GM12891 (cell line): Measurements from ENCODE around the gene ANKS3.
"Not testable (repeated sequence)": the region's sequence is repeated elsewhere in the genome, so short reads cannot be mapped to it uniquely, and the experiment has no call there.

Experiments used
- DNase-seq: peaks from one replicate; pipeline ENCODE4 v3.0.0; 2011; ENCODE audit warnings: low spot score; ENCODE audit not compliant: insufficient read length
- FAIRE-seq: peaks from 2 replicates; lab custom pipeline; 2011; peaks lifted over from hg19 to GRCh38; lab: Jason Lieb, UNC
- PAX5 ChIP-seq: IDR thresholded peaks from 2 replicates; pipeline ENCODE4 v1.6.1; 2011; ENCODE audit warnings: low read length, moderate library complexity, mild to moderate bottlenecking; ENCODE audit not compliant: insufficient read depth, severe bottlenecking
- POLR2A ChIP-seq: IDR thresholded peaks from 2 replicates; pipeline ENCODE4 v1.6.1; 2011; ENCODE audit warnings: low read depth, low read length, control low read depth
- POLR2AphosphoS5 ChIP-seq: IDR thresholded peaks from 2 replicates; pipeline ENCODE4 v1.6.1; 2011; ENCODE audit warnings: low read depth, low read length, control low read depth
- POU2F2 ChIP-seq: IDR thresholded peaks from 2 replicates; pipeline ENCODE4 v1.6.1; 2011; ENCODE audit warnings: low read depth, mild to moderate bottlenecking, control low read depth, low read length, moderate library complexity
- SPI1 ChIP-seq: IDR thresholded peaks from 2 replicates; pipeline ENCODE4 v1.6.1; 2011; ENCODE audit warnings: low read depth, low read length, control low read depth
- TAF1 ChIP-seq: IDR thresholded peaks from 2 replicates; pipeline ENCODE4 v1.6.1; 2011; ENCODE audit warnings: low read depth, low read length, control low read depth

ANKS3 gene

GRCh38 chr16:4746215-4746614 is 12.1 kb upstream of the ANKS3 start:
- FAIRE-seq (peak; percentile 41), DNase-seq (no peak)
- TF ChIP-seq POU2F2 (no peak), POLR2AphosphoS5 (no peak), SPI1 (no peak), PAX5 (no peak), POLR2A (no peak), TAF1 (no peak)

DNA sequence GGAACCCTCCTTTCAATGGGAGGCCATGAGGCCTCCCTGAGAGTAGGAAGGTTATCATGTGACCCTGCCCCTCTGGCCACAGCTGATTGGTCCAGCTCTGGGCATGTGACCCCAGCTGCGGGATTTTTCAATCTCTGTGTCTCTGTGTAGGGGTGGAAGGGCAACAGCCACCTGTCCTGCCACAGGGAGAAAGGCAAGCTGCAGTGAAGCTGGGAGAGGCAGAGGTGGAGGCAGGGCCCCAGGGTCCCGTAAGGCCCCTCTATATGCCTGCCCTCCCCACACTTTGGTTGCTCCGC is 11.2 kb upstream of the ANKS3 start:
- TF ChIP-seq POLR2A (no peak), TAF1 (no peak), PAX5 (no peak)
- no peak for DNase-seq
- no peak for FAIRE-seq

GRCh38 chr16:4744555-4745273 is 10.6 kb upstream of the ANKS3 start:
- peak; percentile 49; the same call in 1 of the 2 replicates for TF ChIP-seq SPI1
- no peak for TF ChIP-seq PAX5
- TF ChIP-seq POLR2A: no peak
- FAIRE-seq: no peak
- no peak for DNase-seq

DNA sequence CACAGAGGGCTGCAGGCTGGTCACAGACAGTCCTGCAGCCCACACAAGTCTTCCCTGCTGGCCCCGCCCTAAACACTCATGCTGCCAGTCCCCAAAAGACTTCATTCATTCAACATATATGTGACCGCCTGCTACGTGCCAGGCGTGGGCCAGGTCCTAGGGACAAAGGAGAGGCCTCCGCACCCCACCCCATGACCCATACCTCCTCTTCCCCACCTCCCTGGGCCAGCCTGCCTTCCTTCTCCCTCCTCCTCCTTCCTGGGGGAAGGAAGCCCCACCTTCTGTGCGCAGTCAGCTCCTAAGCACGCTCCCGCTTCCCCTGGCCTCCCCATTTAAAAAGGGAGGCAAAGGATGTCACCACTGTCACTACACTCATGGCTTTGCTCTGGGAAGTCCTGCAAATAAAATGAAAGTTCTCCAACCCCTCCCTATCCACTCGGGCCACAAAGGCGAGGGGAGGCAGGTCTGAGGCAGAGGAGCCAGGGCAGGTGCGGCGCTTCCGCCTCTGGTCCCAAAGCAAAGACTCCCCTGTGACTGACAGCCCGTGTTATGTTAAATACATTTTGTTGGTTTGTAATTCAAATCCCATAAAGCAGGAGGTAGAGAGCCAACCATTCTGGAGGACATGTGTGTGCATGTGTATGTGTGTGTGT is 9.3 kb upstream of the ANKS3 start:
- TF ChIP-seq POLR2AphosphoS5 (no peak), SPI1 (no peak), POLR2A (no peak), PAX5 (no peak), TAF1 (no peak), POU2F2 (no peak)
- DNase-seq (no peak), FAIRE-seq (peak; percentile 20)

DNA sequence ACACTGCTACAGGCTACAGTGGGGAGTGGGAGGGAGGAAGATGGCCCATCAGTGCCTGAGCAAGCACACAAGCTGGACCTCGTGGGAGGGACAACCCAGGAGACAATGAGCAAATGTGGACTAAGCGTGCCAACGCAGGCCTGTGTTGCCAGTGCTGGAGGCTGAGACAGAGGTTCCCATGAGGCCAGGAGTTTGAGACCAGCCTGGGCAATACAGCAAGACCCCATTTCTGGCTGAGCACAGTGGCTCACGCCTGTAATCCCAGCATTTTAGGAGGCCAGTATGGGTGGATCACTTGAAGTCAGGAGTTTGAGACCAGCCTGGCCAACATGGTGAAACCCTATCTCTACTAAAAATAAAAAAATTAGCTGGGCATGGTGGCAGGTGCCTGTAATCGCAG is 4.3 kb upstream of the ANKS3 start:
- FAIRE-seq: not testable (repeated sequence)

GRCh38 chr16:4737545-4737944 is 3.5 kb upstream of the ANKS3 start:
- FAIRE-seq (no peak), DNase-seq (no peak)
- TF ChIP-seq SPI1: no peak
- no peak for TF ChIP-seq POLR2A
- TF ChIP-seq POLR2AphosphoS5: no peak
- TF ChIP-seq PAX5: no peak
- no peak for TF ChIP-seq TAF1

More for the DNA sequence above, 4.3 kb upstream of the ANKS3 start:
- DNase-seq: not testable (repeated sequence)

GRCh38 chr16:4736546-4736945 is 2.5 kb upstream of the ANKS3 start:
- DNase-seq (no peak), FAIRE-seq (no peak)
- TF ChIP-seq POU2F2: no peak
- TF ChIP-seq PAX5: no peak
- no peak for TF ChIP-seq POLR2A
- TF ChIP-seq POLR2AphosphoS5: no peak
- no peak for TF ChIP-seq SPI1
- TF ChIP-seq TAF1: no peak

- DNase-seq: peak; percentile 94
- TF ChIP-seq POU2F2 (no peak; the same call in 1 of the 2 replicates), POLR2AphosphoS5 (peak; percentile 61; the same call in 1 of the 2 replicates), PAX5 (no peak), TAF1 (0 out of 2 replicates have a peak, but pooled peaks have one; percentile 24), POLR2A (peak; percentile 60), SPI1 (0 out of 2 replicates have a peak, but pooled peaks have one; percentile 14)
- peak; percentile 75 for FAIRE-seq
These were observed 862 bp upstream of the ANKS3 start for GRCh38 chr16:4734730-4735535.

DNA sequence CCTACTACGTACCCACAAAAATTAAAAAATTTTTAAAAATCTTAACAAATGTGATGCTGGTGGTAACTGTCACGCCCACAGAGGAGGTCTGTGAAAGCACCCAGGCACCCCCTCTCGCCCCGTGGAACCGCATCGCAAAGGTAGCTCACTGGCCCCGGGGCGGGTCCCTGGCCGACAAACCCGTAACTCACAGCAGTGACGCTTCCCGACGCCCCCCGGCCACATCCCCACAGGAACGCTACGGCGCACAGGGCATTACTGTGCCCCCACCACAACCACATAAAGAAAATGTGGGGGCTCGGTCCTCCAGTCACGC is 366 bp downstream of the ANKS3 start:
- FAIRE-seq (peak; percentile 16), DNase-seq (no peak)
- TF ChIP-seq POLR2A (no peak), POU2F2 (no peak), SPI1 (no peak), PAX5 (no peak), TAF1 (no peak), POLR2AphosphoS5 (no peak)
